Nephron (organoid): ENCODE measurements around the gene SMG6.

Experiments used
- H3K27ac Mint-ChIP-seq, 3 experiments: 2 replicates each; pipeline ENCODE4 v1.8.0; 2020; ENCODE audit warnings: mixed read lengths in 3 of 3, mild to moderate bottlenecking in 2 of 3, moderate library complexity in 1 of 3
- H3K27me3 Mint-ChIP-seq: 2 replicates; pipeline ENCODE4 v1.8.0; 2021; ENCODE audit warnings: low read depth, mild to moderate bottlenecking, moderate library complexity, mixed read lengths
- H3K36me3 Mint-ChIP-seq: 2 replicates; pipeline ENCODE4 v1.8.0; 2020; ENCODE audit warnings: low read depth, mixed read lengths
- H3K4me1 Mint-ChIP-seq: 2 replicates; pipeline ENCODE4 v1.8.0; 2020; ENCODE audit warnings: mixed read lengths
- H3K4me3 Mint-ChIP-seq, 3 experiments: 2 replicates each; pipeline ENCODE4 v1.8.0; 2020; ENCODE audit warnings: mild to moderate bottlenecking in 3 of 3, mixed read lengths in 3 of 3, moderate library complexity in 2 of 3
- H3K9me3 Mint-ChIP-seq: 2 replicates; pipeline ENCODE4 v1.8.0; 2020; ENCODE audit warnings: mixed read lengths
- CTCF ChIP-seq, 3 experiments: fragments of 200-600 bp; sonication (generic); IDR thresholded peaks; one replicate each; pipeline ENCODE4 v1.5.0; 2021; ENCODE audit warnings: antibody characterized with exemption in 3 of 3; ENCODE audit not compliant: unreplicated experiment in 3 of 3

SMG6 gene

GRCh38 chr17:2125013-2125535 is 178.5 kb downstream of the SMG6 start:
- H3K4me3 Mint-ChIP-seq, result no peak overlapping the region
- H3K27me3 Mint-ChIP-seq, result no peaks in the 10 kb centered on the region
- peaks cover 44% of the 10 kb centered on the region for H3K4me1 Mint-ChIP-seq
- no peak for TF ChIP-seq CTCF (IDR thresholded peaks at IDR 0.05; ENCODE audit: unreplicated experiment in 3 of 3)
- peaks cover 24% of the 10 kb centered on the region for H3K36me3 Mint-ChIP-seq
- H3K27ac Mint-ChIP-seq, result peak overlapping the region; percentile 62 to 90 (median 72)
- H3K9me3 Mint-ChIP-seq, result no peaks in the 10 kb centered on the region

- peaks cover 27% of the 10 kb centered on the region for H3K36me3 Mint-ChIP-seq
- H3K27me3 Mint-ChIP-seq, result no peaks in the 10 kb centered on the region
These were observed 179.2 kb downstream of the SMG6 start for GRCh38 chr17:2124391-2124790.

DNA sequence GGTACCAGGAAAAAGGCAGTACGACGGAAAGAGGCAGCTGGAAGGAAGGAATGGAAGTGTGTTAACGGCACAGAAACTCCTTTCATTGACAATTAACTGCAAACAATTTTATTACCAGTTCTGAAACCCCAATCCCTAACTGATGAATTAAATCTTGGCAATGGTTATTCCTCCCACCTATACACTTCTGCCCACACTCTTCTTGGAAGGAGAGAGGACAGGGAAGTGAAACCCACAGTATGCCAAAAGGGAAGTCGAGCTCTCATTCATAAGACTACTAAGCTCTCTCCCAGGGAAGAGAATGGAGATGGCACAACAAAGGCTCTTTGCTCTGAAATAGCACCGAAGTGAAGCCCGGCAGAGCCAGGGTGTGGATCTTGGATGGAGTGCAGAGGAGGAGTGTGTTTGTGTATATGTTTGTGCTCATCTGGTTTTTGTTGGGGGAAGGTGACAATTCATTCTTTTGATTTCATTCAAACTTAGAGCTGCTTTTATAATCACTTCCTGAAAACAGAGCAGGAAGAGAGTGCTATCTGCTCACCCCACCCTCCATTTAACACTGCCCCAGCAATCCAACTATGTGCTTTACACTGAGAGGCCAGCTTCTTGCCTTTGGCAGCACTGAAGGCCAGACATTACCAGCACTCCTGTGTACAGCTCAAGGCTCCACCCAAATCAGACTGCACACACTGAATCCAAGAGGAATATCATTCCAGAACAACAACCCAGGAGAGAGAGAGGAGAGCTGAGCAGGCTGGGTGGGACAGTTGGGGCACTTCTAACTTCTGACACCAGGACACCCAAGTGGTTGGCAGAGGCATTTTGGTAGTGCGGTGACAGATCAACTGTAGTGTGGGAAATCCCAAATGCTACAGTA is 180.0 kb downstream of the SMG6 start:
- Mint-ChIP-seq H3K27me3 (no peaks in the 10 kb centered on the region), H3K4me1 (peaks cover 44% of the 10 kb centered on the region), H3K9me3 (no peaks in the 10 kb centered on the region), H3K36me3 (peaks cover 27% of the 10 kb centered on the region), H3K4me3 (no peak overlapping the region), H3K27ac (peak overlapping the region; percentile 62 to 90 (median 72))
- no peak for TF ChIP-seq CTCF (IDR thresholded peaks at IDR 0.05; ENCODE audit: unreplicated experiment in 3 of 3)

More at GRCh38 chr17:2124391-2124790, 179.2 kb downstream of the SMG6 start:
- H3K4me3 Mint-ChIP-seq, result no peak overlapping the region
- peaks cover 44% of the 10 kb centered on the region for H3K4me1 Mint-ChIP-seq
- H3K9me3 Mint-ChIP-seq, result no peaks in the 10 kb centered on the region
- H3K27ac Mint-ChIP-seq, result peak overlapping the region; percentile 62 to 90 (median 72)
- TF ChIP-seq CTCF (IDR thresholded peaks at IDR 0.05; ENCODE audit: unreplicated experiment in 3 of 3), result no peak

DNA sequence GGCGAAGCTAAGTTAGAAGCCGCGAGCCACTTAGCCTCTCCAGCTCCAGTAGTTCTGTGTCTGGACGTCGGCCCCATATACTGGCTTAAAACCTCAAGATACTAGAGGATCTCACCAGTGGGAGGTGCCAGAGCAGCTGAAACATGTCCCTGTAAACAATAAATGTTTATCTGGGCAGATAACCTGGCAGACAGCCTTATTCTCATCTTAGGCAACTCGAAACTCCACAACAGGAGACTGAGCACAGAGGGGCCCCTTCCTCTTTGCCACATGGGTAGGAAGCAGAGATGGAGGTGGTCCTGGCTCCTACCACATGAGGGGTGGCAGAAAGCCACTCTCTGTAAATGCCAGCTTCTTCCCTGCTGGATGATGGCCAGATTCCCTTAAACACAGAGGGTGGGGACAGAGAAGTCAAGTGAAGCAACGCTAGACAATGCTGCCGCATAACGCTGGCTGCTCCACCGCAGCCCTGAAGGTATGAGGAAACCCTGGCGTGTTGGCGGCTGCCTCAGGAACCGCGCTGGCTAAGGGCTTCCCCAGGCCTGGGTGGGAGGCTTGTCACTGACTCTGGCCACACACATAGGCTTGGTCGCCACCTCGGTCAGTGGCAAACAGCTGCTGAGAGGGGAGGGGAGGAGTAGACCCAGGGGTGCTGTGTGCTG is 180.8 kb downstream of the SMG6 start:
- no peak for TF ChIP-seq CTCF (IDR thresholded peaks at IDR 0.05; ENCODE audit: unreplicated experiment in 3 of 3)

DNA sequence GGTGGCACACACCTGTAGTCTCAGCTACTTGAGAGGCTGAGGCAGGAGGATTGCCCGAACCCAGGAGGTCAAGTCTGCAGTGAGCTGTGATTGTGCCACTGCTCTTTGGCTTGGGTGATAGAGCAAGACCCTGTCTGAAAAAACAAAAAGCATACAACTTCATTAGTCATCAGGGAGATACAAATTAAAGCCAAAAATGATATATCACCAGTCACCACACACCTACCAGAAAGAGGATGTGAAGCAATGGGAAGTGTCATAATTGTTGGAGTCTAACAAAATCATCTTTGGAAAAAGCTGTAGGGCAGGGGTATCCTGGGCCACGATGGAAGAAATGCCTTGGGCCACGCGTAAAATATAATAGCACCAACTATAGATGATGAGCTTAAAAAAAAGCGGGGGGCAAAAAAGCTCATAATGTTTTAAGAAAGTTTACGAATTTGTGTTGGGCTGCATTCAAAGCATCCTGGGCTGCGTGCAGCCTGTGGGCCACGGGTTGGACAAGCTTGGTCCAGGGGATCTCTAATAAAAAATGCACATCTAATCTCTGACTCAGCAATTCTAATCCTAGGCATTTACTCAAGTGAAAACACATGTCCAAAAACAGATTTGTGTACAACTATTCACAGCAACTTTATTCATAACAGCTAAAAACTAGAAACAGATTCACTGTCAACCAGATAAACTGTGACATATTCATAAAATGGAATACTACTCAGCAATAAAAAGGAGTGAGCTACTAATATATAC is 182.8 kb downstream of the SMG6 start:
- H3K4me1 Mint-ChIP-seq, result peaks cover 44% of the 10 kb centered on the region
- H3K36me3 Mint-ChIP-seq, result peaks cover 26% of the 10 kb centered on the region
- H3K9me3 Mint-ChIP-seq, result no peaks in the 10 kb centered on the region
- TF ChIP-seq CTCF (IDR thresholded peaks at IDR 0.05; ENCODE audit: unreplicated experiment in 3 of 3), result no peak
- no peak overlapping the region for H3K4me3 Mint-ChIP-seq
- no peaks in the 10 kb centered on the region for H3K27me3 Mint-ChIP-seq
- H3K27ac Mint-ChIP-seq, result peak overlapping the region; percentile 62 to 90 (median 84)

More for the DNA sequence above, 180.8 kb downstream of the SMG6 start:
- Mint-ChIP-seq H3K36me3 (peaks cover 26% of the 10 kb centered on the region), H3K4me1 (peaks cover 44% of the 10 kb centered on the region), H3K27ac (peak overlapping the region; percentile 62 to 90 (median 72)), H3K27me3 (no peaks in the 10 kb centered on the region), H3K9me3 (no peaks in the 10 kb centered on the region), H3K4me3 (no peak overlapping the region)
